Activated naive CD8-positive, alpha-beta T cell treated with anti-CD3 and anti-CD28 coated beads, Interleukin-2, amount 50 U/mL, for 24 hours (primary cell): Measurements from ENCODE around the gene CCDC158.
"Not testable (repeated sequence)": the region's sequence is repeated elsewhere in the genome, so short reads cannot be mapped to it uniquely, and the experiment has no call there.

Source experiments
- ATAC-seq: fragments of 150-1000 bp; cut with Tn5 transposase; one replicate; pipeline ENCODE4 v1.10.0; 2021
- DNase-seq: peaks from one replicate; pipeline ENCODE4 v3.0.0; 2021
- H3K27ac Mint-ChIP-seq: one replicate; pipeline ENCODE4 v1.8.0; 2021; ENCODE audit warnings: mild to moderate bottlenecking, mixed read lengths
- H3K27me3 Mint-ChIP-seq: one replicate; pipeline ENCODE4 v1.8.0; 2021; ENCODE audit warnings: mixed read lengths
- H3K36me3 Mint-ChIP-seq: one replicate; pipeline ENCODE4 v1.8.0; 2021; ENCODE audit warnings: low read depth, mixed read lengths
- H3K4me1 Mint-ChIP-seq: one replicate; pipeline ENCODE4 v1.8.0; 2021; ENCODE audit warnings: mixed read lengths
- H3K4me3 Mint-ChIP-seq: one replicate; pipeline ENCODE4 v1.8.0; 2021; ENCODE audit warnings: mild to moderate bottlenecking, moderate library complexity, mixed read lengths
- H3K9me3 Mint-ChIP-seq: one replicate; pipeline ENCODE4 v1.8.0; 2021; ENCODE audit warnings: mixed read lengths

Gene CCDC158

GRCh38 chr4:76302826-76303438 is 118.0 kb downstream of the CCDC158 start:
- peaks cover 29% of the 10 kb centered on the region for H3K4me1 Mint-ChIP-seq
- H3K36me3 Mint-ChIP-seq: peaks cover 5% of the 10 kb centered on the region
- H3K9me3 Mint-ChIP-seq: peaks cover 6% of the 10 kb centered on the region
- H3K4me3 Mint-ChIP-seq: no peak overlapping the region
- no peak for DNase-seq
- H3K27ac Mint-ChIP-seq: no peak overlapping the region
- peaks cover 20% of the 10 kb centered on the region for H3K27me3 Mint-ChIP-seq
- ATAC-seq: no peak

GRCh38 chr4:76301775-76302162 is 119.2 kb downstream of the CCDC158 start:
- DNase-seq (no peak), ATAC-seq (no peak)
- Mint-ChIP-seq H3K4me3 (no peak overlapping the region), H3K27ac (no peak overlapping the region), H3K27me3 (peaks cover 17% of the 10 kb centered on the region), H3K36me3 (peaks cover 11% of the 10 kb centered on the region), H3K4me1 (peaks cover 29% of the 10 kb centered on the region), H3K9me3 (peaks cover 15% of the 10 kb centered on the region)

DNA sequence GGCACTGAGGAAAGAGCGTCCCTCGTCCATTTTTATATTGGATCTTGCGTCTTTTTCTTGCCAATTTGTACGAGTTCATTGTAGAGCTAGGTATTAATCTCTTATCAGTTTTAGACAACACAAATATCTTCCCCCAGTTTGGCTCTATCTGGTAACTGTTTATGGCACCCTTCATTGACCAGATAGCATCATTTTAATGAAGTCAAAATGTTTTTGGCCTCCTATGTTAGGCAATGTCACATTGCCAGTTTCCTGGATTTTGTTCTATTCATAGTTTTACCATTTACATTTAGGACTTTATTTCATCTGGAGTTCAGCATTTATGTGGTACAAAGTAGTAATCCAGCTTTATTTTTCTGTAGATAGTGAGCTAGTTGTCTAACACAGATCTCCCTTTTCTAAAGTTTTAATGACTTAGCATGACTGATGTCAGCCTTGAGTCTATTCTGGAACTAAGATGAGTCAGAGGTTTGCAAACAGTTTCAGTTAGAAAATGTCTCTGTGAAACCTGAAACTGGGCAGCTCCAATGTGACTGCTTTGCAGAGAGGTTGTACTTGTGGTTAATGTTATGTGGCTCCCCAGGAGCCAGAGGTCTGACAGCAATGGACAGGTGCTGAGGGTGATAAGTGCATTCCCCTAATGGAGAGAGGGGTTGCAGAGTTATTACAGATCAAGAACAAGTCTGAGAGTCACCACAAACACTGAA is 119.7 kb downstream of the CCDC158 start:
- H3K36me3 Mint-ChIP-seq: peaks cover 11% of the 10 kb centered on the region
- peaks cover 29% of the 10 kb centered on the region for H3K4me1 Mint-ChIP-seq
- peaks cover 17% of the 10 kb centered on the region for H3K27me3 Mint-ChIP-seq
- H3K9me3 Mint-ChIP-seq: peaks cover 20% of the 10 kb centered on the region
- peak; percentile 86 for ATAC-seq
- H3K27ac Mint-ChIP-seq: no peak overlapping the region
- DNase-seq: peak; percentile 13
- no peak overlapping the region for H3K4me3 Mint-ChIP-seq

- no peak for DNase-seq
- no peak overlapping the region for H3K4me3 Mint-ChIP-seq
- H3K36me3 Mint-ChIP-seq: peaks cover 14% of the 10 kb centered on the region
- no peak overlapping the region for H3K27ac Mint-ChIP-seq
- no peak for ATAC-seq
- peaks cover 21% of the 10 kb centered on the region for H3K9me3 Mint-ChIP-seq
- peaks cover 12% of the 10 kb centered on the region for H3K27me3 Mint-ChIP-seq
- peaks cover 20% of the 10 kb centered on the region for H3K4me1 Mint-ChIP-seq
These were observed 120.9 kb downstream of the CCDC158 start for GRCh38 chr4:76300012-76300411.

GRCh38 chr4:76298227-76298626 is 122.7 kb downstream of the CCDC158 start:
- Mint-ChIP-seq H3K27ac (no peak overlapping the region), H3K4me3 (no peak overlapping the region), H3K4me1 (peaks cover 15% of the 10 kb centered on the region), H3K27me3 (peaks cover 5% of the 10 kb centered on the region), H3K36me3 (peaks cover 14% of the 10 kb centered on the region), H3K9me3 (peaks cover 21% of the 10 kb centered on the region)
- DNase-seq (no peak), ATAC-seq (no peak)

DNA sequence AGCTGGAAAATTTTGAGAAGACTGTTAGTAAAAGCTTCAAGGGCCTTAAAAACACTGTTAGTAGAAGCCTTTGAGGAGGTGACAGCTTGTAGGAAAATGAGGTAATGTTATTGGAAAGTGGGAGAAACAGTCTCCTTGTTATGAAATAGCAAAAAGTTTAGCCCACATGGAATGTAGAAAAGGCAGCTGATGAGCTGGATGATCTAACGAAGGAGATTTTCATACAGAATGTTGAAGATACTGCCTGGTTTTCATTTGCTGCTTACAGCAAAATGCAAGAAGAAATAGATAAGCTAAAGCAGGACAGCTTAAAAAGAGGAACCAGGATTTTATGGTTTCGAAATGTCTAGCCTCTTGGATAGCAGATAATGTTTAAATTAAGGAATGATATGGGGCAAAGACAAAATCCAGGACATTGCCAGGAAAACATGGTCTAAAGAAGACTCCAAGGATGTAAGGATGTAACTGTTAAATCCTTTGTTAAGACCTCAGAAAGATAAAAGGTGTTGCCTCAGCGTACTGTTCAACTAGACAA is 124.6 kb downstream of the CCDC158 start:
- H3K4me1 Mint-ChIP-seq: peaks cover 8% of the 10 kb centered on the region
- peaks cover 14% of the 10 kb centered on the region for H3K36me3 Mint-ChIP-seq
- no peak overlapping the region for H3K4me3 Mint-ChIP-seq
- H3K27me3 Mint-ChIP-seq: peaks cover 4% of the 10 kb centered on the region
- peaks cover 21% of the 10 kb centered on the region for H3K9me3 Mint-ChIP-seq
- DNase-seq (no peak), ATAC-seq (no peak)
- no peak overlapping the region for H3K27ac Mint-ChIP-seq

GRCh38 chr4:76293772-76294171 is 127.2 kb downstream of the CCDC158 start:
- ATAC-seq (no peak), DNase-seq (no peak)
- Mint-ChIP-seq H3K27ac (no peak overlapping the region), H3K4me3 (no peak overlapping the region), H3K36me3 (peaks cover 14% of the 10 kb centered on the region), H3K27me3 (peaks cover 3% of the 10 kb centered on the region), H3K9me3 (peaks cover 25% of the 10 kb centered on the region), H3K4me1 (no peaks in the 10 kb centered on the region)

GRCh38 chr4:76292730-76293129 is 128.2 kb downstream of the CCDC158 start:
- DNase-seq (no peak), ATAC-seq (no peak)
- H3K4me3 Mint-ChIP-seq: no peak overlapping the region
- peaks cover 9% of the 10 kb centered on the region for H3K36me3 Mint-ChIP-seq
- no peaks in the 10 kb centered on the region for H3K4me1 Mint-ChIP-seq
- H3K27me3 Mint-ChIP-seq: peaks cover 4% of the 10 kb centered on the region
- H3K9me3 Mint-ChIP-seq: peaks cover 19% of the 10 kb centered on the region
- no peak overlapping the region for H3K27ac Mint-ChIP-seq

- ATAC-seq, DNase-seq, H3K4me1 Mint-ChIP-seq: not testable (repeated sequence)
These were observed 133.1 kb downstream of the CCDC158 start for GRCh38 chr4:76287811-76288210.

DNA sequence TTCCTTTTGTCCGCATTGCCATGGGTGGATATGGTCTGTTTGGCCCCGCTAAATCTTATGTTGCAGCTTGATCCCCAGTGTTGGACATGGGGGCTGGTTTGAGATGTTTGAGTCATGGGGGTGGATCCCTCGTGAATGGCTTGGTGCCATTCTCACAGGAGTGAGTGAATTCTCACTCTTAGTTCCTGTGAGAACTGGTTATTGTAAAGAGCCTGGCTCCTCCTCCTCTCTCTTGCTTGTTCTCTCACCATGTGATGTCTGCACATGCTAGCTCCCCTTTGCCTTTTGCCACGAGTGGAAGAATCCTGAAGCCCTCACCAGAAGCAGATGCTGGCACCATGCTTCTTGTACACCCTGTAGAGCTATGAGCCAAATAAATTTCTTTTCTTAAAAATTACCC is 137.0 kb downstream of the CCDC158 start:
- Mint-ChIP-seq H3K36me3 (no peaks in the 10 kb centered on the region), H3K9me3 (no peaks in the 10 kb centered on the region)

More at GRCh38 chr4:76287811-76288210, 133.1 kb downstream of the CCDC158 start:
- H3K9me3 Mint-ChIP-seq, H3K4me3 Mint-ChIP-seq, H3K27me3 Mint-ChIP-seq, H3K27ac Mint-ChIP-seq, H3K36me3 Mint-ChIP-seq: not testable (repeated sequence)

DNA sequence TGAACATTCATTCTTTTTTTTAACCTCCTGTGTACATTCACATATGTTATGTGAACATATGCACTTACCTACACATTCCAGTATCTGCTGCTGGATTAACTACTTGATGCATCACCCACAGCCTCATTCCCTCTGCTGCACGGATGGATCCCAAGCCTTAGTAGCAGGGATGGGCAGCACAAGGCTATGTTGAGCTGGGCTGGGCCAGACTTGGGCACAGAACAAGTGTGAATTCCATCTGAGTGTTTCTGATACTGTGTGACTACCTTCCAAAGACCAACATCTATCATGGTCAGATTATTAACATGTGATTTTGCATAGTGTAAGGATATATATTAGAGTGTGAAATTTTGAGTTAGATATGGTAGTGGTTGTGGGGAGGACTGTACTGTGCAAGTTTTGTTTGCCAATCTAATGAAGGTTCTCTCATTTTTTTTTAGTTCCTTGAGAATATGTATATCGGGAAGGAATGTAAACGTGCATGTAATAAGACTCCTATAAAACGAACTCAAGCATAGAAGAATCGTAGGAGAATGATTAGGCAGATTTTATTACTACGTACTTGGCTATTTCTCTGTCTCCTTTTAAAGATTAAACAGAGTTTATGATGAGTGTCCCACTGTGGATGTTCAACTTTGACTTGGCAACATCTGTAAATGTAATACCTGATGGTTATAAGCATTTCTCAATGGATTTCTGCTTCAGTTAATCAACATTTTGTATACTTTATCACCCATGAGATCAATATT is 137.8 kb downstream of the CCDC158 start:
- no peaks in the 10 kb centered on the region for H3K27me3 Mint-ChIP-seq

More for the DNA sequence above, 137.0 kb downstream of the CCDC158 start:
- no peak for ATAC-seq
- Mint-ChIP-seq H3K27me3 (peaks cover 1% of the 10 kb centered on the region), H3K27ac (no peak overlapping the region), H3K4me3 (no peak overlapping the region), H3K4me1 (no peaks in the 10 kb centered on the region)
- no peak for DNase-seq

DNA sequence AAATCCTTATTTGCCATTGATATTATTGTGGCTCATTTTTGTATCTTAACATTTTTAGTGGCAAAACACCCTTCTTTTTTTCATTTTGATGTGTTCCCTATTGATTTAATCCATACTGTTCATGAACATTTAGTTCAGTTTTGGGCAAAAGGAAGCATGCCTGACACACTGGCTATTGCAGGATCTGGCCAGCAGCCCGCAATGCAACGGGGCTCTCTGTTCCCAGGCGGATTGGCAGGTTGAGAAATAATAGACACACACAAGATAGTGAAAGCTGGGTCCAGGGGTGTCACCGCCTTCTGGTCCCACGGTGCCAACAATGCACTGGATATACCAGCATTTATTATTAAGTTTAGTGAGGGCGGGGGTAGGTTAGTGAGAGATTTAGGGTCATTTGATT is 139.3 kb downstream of the CCDC158 start:
- not testable (repeated sequence) for ATAC-seq, H3K27me3 Mint-ChIP-seq, H3K4me3 Mint-ChIP-seq, H3K27ac Mint-ChIP-seq, DNase-seq, H3K4me1 Mint-ChIP-seq, H3K9me3 Mint-ChIP-seq, H3K36me3 Mint-ChIP-seq

More for the DNA sequence above, 137.8 kb downstream of the CCDC158 start:
- H3K27ac Mint-ChIP-seq: no peak overlapping the region
- no peaks in the 10 kb centered on the region for H3K4me1 Mint-ChIP-seq
- no peaks in the 10 kb centered on the region for H3K36me3 Mint-ChIP-seq
- no peak overlapping the region for H3K4me3 Mint-ChIP-seq
- ATAC-seq: no peak
- no peaks in the 10 kb centered on the region for H3K9me3 Mint-ChIP-seq
- no peak for DNase-seq

DNA sequence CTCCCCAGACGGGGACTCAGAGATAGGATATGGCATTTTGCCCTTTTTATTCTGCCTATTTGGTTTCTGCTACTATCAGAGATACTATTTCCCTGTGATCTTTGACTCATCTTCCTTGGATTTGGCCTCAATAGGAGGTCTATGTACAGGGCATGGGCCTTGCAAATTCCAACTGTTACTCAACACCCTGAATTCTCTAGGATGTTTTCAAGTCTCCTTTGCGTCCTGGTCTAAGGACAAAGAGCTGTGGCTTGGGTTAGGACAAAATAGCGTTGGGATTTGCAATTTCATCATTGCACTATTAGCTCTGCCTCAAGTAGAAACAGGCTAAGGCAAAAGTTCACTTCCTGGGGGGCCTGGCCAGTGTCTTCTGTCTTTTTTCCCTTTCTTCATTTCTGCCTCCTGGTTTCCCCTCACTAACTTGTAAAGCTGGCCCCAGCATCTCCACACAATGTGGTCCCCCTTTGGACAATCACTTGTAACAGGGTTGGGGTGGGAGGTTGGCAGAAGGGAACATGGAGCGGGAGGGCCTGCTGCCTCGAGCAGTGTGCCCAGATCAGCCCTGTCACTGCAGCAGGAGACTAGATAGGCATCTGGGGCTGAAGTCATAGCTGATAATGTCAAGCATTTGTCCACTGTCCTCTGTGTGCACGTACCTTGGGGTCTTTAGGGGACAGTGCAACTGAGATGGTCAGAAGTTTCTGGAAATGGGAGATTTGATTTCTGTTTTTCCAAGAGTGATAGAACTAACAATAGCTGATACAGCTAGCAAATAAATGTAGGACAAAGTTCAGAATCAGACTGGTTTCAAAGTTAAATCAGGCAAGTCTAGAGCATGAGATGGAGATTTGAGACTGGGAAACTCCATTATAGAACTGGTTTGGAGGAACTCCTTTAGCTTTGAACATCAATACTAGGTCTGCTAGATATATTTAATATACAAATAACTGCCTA is 140.2 kb downstream of the CCDC158 start:
- Mint-ChIP-seq H3K4me1 (no peaks in the 10 kb centered on the region), H3K4me3 (no peak overlapping the region), H3K27me3 (peaks cover 3% of the 10 kb centered on the region), H3K36me3 (no peaks in the 10 kb centered on the region), H3K27ac (no peak overlapping the region), H3K9me3 (no peaks in the 10 kb centered on the region)
- ATAC-seq: no peak
- no peak for DNase-seq

DNA sequence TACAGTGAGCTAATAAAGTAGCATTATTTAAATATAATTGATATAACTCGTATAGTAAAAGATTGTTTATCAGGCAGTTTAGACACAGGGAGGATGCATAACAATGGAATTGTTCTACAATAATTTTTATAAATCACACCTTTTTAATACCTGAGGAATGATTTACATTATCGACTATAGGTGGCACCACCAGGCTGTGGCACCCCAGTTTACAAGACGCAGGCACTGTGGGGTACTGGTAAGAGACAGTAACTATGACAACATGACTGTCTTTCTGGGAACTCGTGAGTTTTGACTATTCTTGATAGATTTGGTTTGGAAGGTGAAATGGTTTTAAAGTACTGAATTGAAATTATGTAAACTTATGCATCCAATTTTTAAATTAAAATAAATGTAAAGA is 141.5 kb downstream of the CCDC158 start:
- Mint-ChIP-seq H3K27me3 (peaks cover 3% of the 10 kb centered on the region), H3K9me3 (no peaks in the 10 kb centered on the region), H3K4me3 (no peak overlapping the region), H3K36me3 (no peaks in the 10 kb centered on the region), H3K4me1 (no peaks in the 10 kb centered on the region), H3K27ac (no peak overlapping the region)
- DNase-seq: no peak
- no peak for ATAC-seq
